PC-3 (cell line): ENCODE data around the gene TRIB2. TPM values are rescaled to one million over a fixed set of nuclear protein-coding genes. Genes with fewer than 3 reads are reported as not detected.

ENCODE experiments used
- ATAC-seq: fragments of 200-7000 bp; cut with Tn5 transposase; 2 replicates; pipeline ENCODE4 v1.9.1; 2020; ENCODE audit warnings: mild to moderate bottlenecking, moderate library complexity
- BruUV-seq: library from RNA; stranded (reverse); fragments of 400-500 nt; replicated peaks from 2 replicates; lab custom pipeline; 2021; lab: Mats Ljungman, UMichigan
- CTCF ChIA-PET: fragments of 300-600 bp; sonication (Branson Sonifier 250); formaldehyde crosslinking; loops from one replicate; lab custom pipeline; 2022; ENCODE audit warnings: antibody characterized with exemption; lab: Charles Lee
- POLR2A ChIA-PET: fragments of 300-600 bp; sonication (Branson Sonifier 250); formaldehyde crosslinking; loops from one replicate; lab custom pipeline; 2022; ENCODE audit warnings: antibody characterized with exemption; ENCODE audit not compliant: unreplicated experiment; lab: Charles Lee
- DNase-seq: peaks from one replicate; pipeline ENCODE4 v3.0.0-alpha.2; 2015
- H2AFZ ChIP-seq: fragments of 300-600 bp; sonication (generic); 2 replicates; pipeline ENCODE4 v1.6.0; 2016; ENCODE audit warnings: antibody characterized with exemption, low read length
- H3F3A ChIP-seq: fragments of 300-600 bp; sonication (generic); one replicate; pipeline ENCODE4 v1.6.0; 2017; ENCODE audit warnings: antibody characterized with exemption, low read length, control low read depth, mild to moderate bottlenecking; ENCODE audit not compliant: unreplicated experiment
- H3K27ac ChIP-seq: fragments of 300-600 bp; sonication (generic); 2 replicates; pipeline ENCODE4 v1.5.1; 2016; ENCODE audit warnings: mild to moderate bottlenecking, low read length
- H3K27me3 ChIP-seq: fragments of 300-600 bp; sonication (generic); 2 replicates; pipeline ENCODE4 v1.6.1; 2016; ENCODE audit warnings: low read length, mixed read lengths
- H3K36me3 ChIP-seq: fragments of 300-600 bp; sonication (generic); 2 replicates; pipeline ENCODE4 v1.6.1; 2016; ENCODE audit warnings: low read depth, mixed run types, low read length, mixed read lengths
- H3K4me1 ChIP-seq: fragments of 300-600 bp; sonication (generic); 2 replicates; pipeline ENCODE4 v1.5.1; 2016; ENCODE audit warnings: low read length; ENCODE audit not compliant: insufficient read depth
- H3K4me2 ChIP-seq: fragments of 300-600 bp; sonication (generic); 2 replicates; pipeline ENCODE4 v1.6.0; 2016; ENCODE audit warnings: low read length
- H3K4me3 ChIP-seq: fragments of 300-600 bp; sonication (generic); 2 replicates; pipeline ENCODE4 v1.5.1; 2016; ENCODE audit warnings: mild to moderate bottlenecking, low read length, mixed read lengths
- H3K79me2 ChIP-seq: fragments of 300-600 bp; sonication (generic); 2 replicates; pipeline ENCODE4 v1.6.1; 2017; ENCODE audit warnings: low read length, mixed read lengths
- H3K9ac ChIP-seq: fragments of 300-600 bp; sonication (generic); 2 replicates; pipeline ENCODE4 v1.6.0; 2016; ENCODE audit warnings: mild to moderate bottlenecking, low read length
- H3K9me2 ChIP-seq: fragments of 300-600 bp; sonication (generic); replicated peaks from 2 replicates; pipeline ENCODE4 v1.6.1; 2016; ENCODE audit warnings: mixed run types, low read length, mixed read lengths
- H3K9me3 ChIP-seq: fragments of 300-600 bp; sonication (generic); 2 replicates; pipeline ENCODE4 v1.6.1; 2016; ENCODE audit warnings: low read length, mixed read lengths
- H4K20me1 ChIP-seq: fragments of 300-600 bp; sonication (generic); 2 replicates; pipeline ENCODE4 v1.6.1; 2016; ENCODE audit warnings: low read length, mixed read lengths
- EZH2 ChIP-seq: fragments of 300-600 bp; sonication (generic); IDR thresholded peaks from one replicate; pipeline ENCODE4 v1.6.1; 2017; ENCODE audit warnings: antibody characterized with exemption, mild to moderate bottlenecking, low read length; ENCODE audit not compliant: unreplicated experiment
- EZH2phosphoT487 ChIP-seq: fragments of 300-600 bp; sonication (generic); IDR thresholded peaks from 2 replicates; pipeline ENCODE4 v1.6.1; 2018; ENCODE audit warnings: mild to moderate bottlenecking, antibody characterized with exemption, low read length, borderline replicate concordance
- intact Hi-C: fragments of 100-400 bp; cut with micrococcal nuclease; formaldehyde crosslinking; loops from 2 replicates; pipeline ENCODE4 v1.9.0; 2023
- total RNA-seq: library from RNA; depleted of rRNA; stranded (reverse); fragments of >200 nt; gene quantifications from 2 replicates; pipeline ENCODE4 v1.2.3, GENCODE V29; 2014
- TF ChIP-seq, protein P1 (sequence below): fragments of 300-600 bp; sonication (generic); conservative IDR thresholded peaks from 2 replicates; pipeline ENCODE4 v1.5.1; 2017; ENCODE audit warnings: antibody characterized with exemption, low read depth, mild to moderate bottlenecking, low read length

TRIB2 gene
- total RNA-seq, 1 experiment from 2014 or later, result 35.2 TPM

DNA sequence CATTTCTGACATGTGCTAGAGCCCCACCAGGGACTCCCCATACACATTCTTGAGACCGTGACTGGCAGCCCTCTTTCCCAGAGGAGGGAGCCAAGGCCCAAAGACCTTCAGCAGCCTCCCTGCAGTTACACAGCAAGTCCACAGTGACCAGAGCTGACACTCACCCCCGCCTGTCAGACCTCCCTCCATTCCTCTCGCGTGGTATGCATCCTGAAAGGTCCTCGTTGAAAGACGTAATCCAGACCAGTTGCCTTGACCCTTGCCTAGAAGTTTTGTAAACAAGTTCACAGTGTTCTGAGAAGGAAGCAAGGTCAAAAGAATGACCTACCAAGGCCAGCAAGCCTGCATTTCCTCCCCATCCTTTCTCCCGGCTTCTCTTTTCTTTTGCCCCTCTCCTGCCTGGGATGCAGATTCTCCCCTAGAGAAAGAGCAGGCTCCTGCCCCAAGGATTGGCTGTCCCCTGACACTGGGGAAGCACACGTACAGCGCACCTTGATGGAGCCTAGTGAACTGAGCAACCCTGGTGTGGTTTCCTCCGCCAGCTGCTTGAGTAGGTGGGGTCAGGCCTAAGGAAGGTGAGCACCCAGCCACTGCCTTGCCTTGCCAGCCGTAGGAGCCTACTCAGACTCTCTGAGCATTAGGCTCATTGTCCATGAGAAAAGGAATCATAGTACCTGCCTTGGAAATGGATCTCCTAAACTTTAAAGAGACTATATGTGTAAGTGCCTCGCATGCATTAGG, 18.3 kb downstream of the TRIB2 start:
- Histone ChIP-seq H3K36me3 (peaks cover 40% of the 10 kb centered on the region), H3K9ac (no peak overlapping the region), H2AFZ (no peak overlapping the region), H3K27me3 (no peaks in the 10 kb centered on the region), H3K4me1 (peaks cover 15% of the 10 kb centered on the region), H3K9me2 (no peaks in the 10 kb centered on the region), H3F3A (peaks cover 5% of the 10 kb centered on the region), H3K4me2 (no peak overlapping the region), H3K4me3 (no peak overlapping the region), H3K79me2 (peaks cover 33% of the 10 kb centered on the region; the same call in 1 of the 2 replicates), H3K27ac (no peak overlapping the region), H4K20me1 (peaks cover 3% of the 10 kb centered on the region; the same call in 1 of the 2 replicates), H3K9me3 (no peaks in the 10 kb centered on the region)
- ATAC-seq (no peak), DNase-seq (no peak)
- intact Hi-C loops, result no loop called here
- CTCF ChIA-PET, result no interaction called here
- POLR2A ChIA-PET, result no interaction called here
- no TSS peak for BruUV-seq
- TF ChIP-seq EZH2phosphoT487 (no peak), EZH2 (no peak)
- TF ChIP-seq, protein P1, sequence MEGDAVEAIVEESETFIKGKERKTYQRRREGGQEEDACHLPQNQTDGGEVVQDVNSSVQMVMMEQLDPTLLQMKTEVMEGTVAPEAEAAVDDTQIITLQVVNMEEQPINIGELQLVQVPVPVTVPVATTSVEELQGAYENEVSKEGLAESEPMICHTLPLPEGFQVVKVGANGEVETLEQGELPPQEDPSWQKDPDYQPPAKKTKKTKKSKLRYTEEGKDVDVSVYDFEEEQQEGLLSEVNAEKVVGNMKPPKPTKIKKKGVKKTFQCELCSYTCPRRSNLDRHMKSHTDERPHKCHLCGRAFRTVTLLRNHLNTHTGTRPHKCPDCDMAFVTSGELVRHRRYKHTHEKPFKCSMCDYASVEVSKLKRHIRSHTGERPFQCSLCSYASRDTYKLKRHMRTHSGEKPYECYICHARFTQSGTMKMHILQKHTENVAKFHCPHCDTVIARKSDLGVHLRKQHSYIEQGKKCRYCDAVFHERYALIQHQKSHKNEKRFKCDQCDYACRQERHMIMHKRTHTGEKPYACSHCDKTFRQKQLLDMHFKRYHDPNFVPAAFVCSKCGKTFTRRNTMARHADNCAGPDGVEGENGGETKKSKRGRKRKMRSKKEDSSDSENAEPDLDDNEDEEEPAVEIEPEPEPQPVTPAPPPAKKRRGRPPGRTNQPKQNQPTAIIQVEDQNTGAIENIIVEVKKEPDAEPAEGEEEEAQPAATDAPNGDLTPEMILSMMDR, result no peak

DNA sequence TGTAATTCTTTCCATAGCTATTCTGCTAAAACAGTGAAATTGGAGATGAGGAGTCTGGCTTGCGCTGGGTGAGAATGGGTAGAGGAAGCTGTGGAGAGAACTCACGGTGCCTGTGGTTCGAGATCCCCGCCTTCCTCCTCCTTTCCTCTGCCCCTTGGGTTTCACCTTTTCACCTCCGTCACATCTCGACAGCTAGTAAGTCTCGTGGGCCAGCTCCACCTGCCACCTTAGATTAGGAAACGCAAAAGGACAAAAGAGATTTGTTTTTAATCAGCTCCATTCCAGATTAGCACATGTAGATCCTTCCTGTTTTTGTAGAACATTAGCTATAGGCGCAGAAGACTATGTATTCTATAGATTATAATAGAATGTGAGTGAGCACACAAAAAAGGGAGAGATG, 20.6 kb downstream of the TRIB2 start:
- DNase-seq, result no peak
- Histone ChIP-seq H3K36me3 (peaks cover 51% of the 10 kb centered on the region), H3K9ac (no peak overlapping the region), H3K79me2 (peaks cover 17% of the 10 kb centered on the region; the same call in 1 of the 2 replicates), H3K27me3 (no peaks in the 10 kb centered on the region), H2AFZ (no peak overlapping the region), H3K9me3 (no peaks in the 10 kb centered on the region), H3K27ac (no peak overlapping the region), H3K4me3 (no peak overlapping the region), H3F3A (peaks cover 5% of the 10 kb centered on the region), H3K4me2 (no peak overlapping the region), H4K20me1 (peaks cover 3% of the 10 kb centered on the region; the same call in 1 of the 2 replicates), H3K9me2 (no peaks in the 10 kb centered on the region), H3K4me1 (peaks cover 15% of the 10 kb centered on the region)
- ChIA-PET POLR2A (no interaction called here), CTCF (no interaction called here)
- intact Hi-C loops, result no loop called here
- no TSS peak for BruUV-seq
- TF ChIP-seq EZH2, result no peak
- TF ChIP-seq, protein P1, result no peak
- TF ChIP-seq EZH2phosphoT487, result no peak
- ATAC-seq, result no peak
